ENCODE measurements around the gene CHAF1A.

DNA sequence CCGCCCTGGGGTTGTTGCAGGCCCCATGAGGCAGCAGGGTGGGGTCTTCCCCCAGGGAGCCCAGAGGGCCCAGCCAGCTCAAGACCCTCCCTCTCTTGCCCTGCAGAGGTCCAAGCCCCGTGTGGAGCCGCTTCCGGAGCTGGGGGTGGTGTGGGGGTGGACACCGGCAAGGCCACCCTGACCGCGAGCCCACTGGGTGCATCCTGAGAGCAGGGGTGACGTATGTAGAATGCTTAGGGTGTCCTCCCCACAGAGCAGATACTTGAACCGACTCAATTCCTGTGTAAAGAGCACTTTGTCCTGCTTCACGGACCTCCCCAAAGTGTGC lies 40.3 kb downstream of the CHAF1A start:
- TF ChIP-seq EZH2 (IDR thresholded peaks at IDR 0.05), result no peak
- TF ChIP-seq FOXP2 (optimal IDR thresholded peaks at IDR 0.05; ENCODE audit: control extremely low read depth, extremely low read length, insufficient read depth), result no peak
- TF ChIP-seq POLR2AphosphoS5 (IDR thresholded peaks at IDR 0.05; ENCODE audit: borderline replicate concordance, low read depth, low read length), result no peak
